Spleen (tissue), 11 donors: ENCODE measurements around the gene TENM4. TPM values are rescaled to one million over a fixed set of nuclear protein-coding genes. Genes with fewer than 3 reads are reported as not detected.

ENCODE experiments used
- DNase-seq: peaks from one replicate; pipeline ENCODE4 v3.0.0-alpha.2; 2020
- H3K27ac ChIP-seq, 8 donors: fragments of 200-600 bp; sonication (generic) in 7 of 8; 1 replicate in 4 of 8; 2 replicates in 4 of 8; pipeline versions ENCODE4 v1.5.0 to v1.8.0; 2016 to 2021; ENCODE audit warnings: inconsistent platforms in 4 of 8, mild to moderate bottlenecking in 4 of 8, moderate library complexity in 1 of 8
- H3K27me3 ChIP-seq, 7 donors: fragments of 200-600 bp; sonication (generic) in 6 of 7; replicated peaks in 1 of 7; 1 replicate in 4 of 7; 2 replicates in 3 of 7; pipeline versions ENCODE4 v1.5.0 to v1.8.0; 2016 to 2021; ENCODE audit warnings: inconsistent platforms in 3 of 7, mild to moderate bottlenecking in 1 of 7
- H3K36me3 ChIP-seq, 6 donors: fragments of 200-600 bp; sonication (generic) in 5 of 6; 1 replicate in 4 of 6; 2 replicates in 2 of 6; pipeline versions ENCODE4 v1.5.0 to v1.8.0; 2016 to 2021; ENCODE audit warnings: inconsistent platforms in 2 of 6
- H3K4me1 ChIP-seq, 6 donors: fragments of 200-600 bp; sonication (generic) in 5 of 6; 1 replicate in 3 of 6; 2 replicates in 3 of 6; pipeline versions ENCODE4 v1.5.0 to v1.8.0; 2016 to 2021; ENCODE audit warnings: inconsistent platforms in 3 of 6
- H3K4me3 ChIP-seq, 8 donors: fragments of 200-600 bp; sonication (generic) in 7 of 8; 1 replicate in 4 of 8; 2 replicates in 4 of 8; pipeline versions ENCODE4 v1.5.0 to v1.8.0; 2016 to 2021; ENCODE audit warnings: inconsistent platforms in 4 of 8, mild to moderate bottlenecking in 4 of 8, moderate library complexity in 2 of 8
- H3K9me3 ChIP-seq, 8 donors: fragments of 200-600 bp; sonication (generic) in 7 of 8; 1 replicate in 4 of 8; 2 replicates in 4 of 8; pipeline versions ENCODE4 v1.5.0 to v1.8.0; 2016 to 2021; ENCODE audit warnings: inconsistent platforms in 4 of 8
- POLR2A ChIP-seq, 3 donors: fragments of 450-650 bp; IDR thresholded peaks; one replicate each; pipeline ENCODE4 v1.5.1; 2017; ENCODE audit warnings: antibody characterized with exemption in 3 of 3, mild to moderate bottlenecking in 1 of 3
- POLR2AphosphoS5 ChIP-seq, 3 donors: sonication (generic); formaldehyde crosslinking; IDR thresholded peaks; one replicate each; pipeline ENCODE4 v1.5.1; 2017; ENCODE audit warnings: antibody characterized with exemption in 3 of 3
- WGBS, 5 donors: extraction: QIAGEN DNeasy Blood & Tissue Kit in 3 of 5; methylation state at CpG; one replicate each; pipeline versions ENCODE4 v1.1.5 to v1.1.7; 2013 to 2018; 5-methylcytosine and 5-hydroxymethylcytosine counted together
- intact Hi-C: fragments of 100-400 bp; cut with DNase I; formaldehyde crosslinking; loops from one replicate; pipeline ENCODE4 v1.15.0; 2023; ENCODE audit warnings: low total_unique reads
- polyA plus RNA-seq, 3 donors: library from polyadenylated mRNA; stranded (reverse); fragments of 200-250 nt; gene quantifications; one replicate each; pipeline ENCODE4 v1.2.1, GENCODE V29; 2013
- total RNA-seq, 7 donors: library from RNA; depleted of rRNA in 3 of 7; stranded (reverse); fragments of >200 nt in 3 of 7; fragmentation: NEBNext Ultra II Directional in 4 of 7; extraction: Animal tissue kit (Norgen Biotek cat#: 25700) in 4 of 7; gene quantifications; one replicate each; pipeline versions ENCODE4 v1.1.0 to v1.2.1, GENCODE V29; 2016 to 2021
- TF ChIP-seq, protein P1 (sequence below), 11 experiments: fragments of 200-600 bp in 7 of 11; fragments of 450-650 bp in 4 of 11; sonication (generic) in 4 of 11; IDR thresholded peaks in 8 of 11; conservative IDR thresholded peaks in 3 of 11; 1 replicate in 7 of 11; 2 replicates in 4 of 11; pipeline versions ENCODE4 v1.4.0 to v1.8.0; 2016 to 2021; ENCODE audit warnings: antibody characterized with exemption in 11 of 11, inconsistent platforms in 4 of 11, mild to moderate bottlenecking in 1 of 11
- donor health status: healthy with polysubstance abuse.
- donor health status: DM: no; HTN: no; CAD: no; lungs with moderate emphysema.
- donor health status: DM: no; HTN: no; CAD: no.
- donor health status: Bipolar disorder and iron deficiency.
- donor health status: healthy.
- donor health status: DM: no; HTN: no; CAD: no.
- donor health status: DM: yes; HTN: yes; CAD: no.

Gene TENM4
- total and polyA plus RNA-seq, 10 donors = 0.09 to 4.5 (median 1.2) TPM

DNA sequence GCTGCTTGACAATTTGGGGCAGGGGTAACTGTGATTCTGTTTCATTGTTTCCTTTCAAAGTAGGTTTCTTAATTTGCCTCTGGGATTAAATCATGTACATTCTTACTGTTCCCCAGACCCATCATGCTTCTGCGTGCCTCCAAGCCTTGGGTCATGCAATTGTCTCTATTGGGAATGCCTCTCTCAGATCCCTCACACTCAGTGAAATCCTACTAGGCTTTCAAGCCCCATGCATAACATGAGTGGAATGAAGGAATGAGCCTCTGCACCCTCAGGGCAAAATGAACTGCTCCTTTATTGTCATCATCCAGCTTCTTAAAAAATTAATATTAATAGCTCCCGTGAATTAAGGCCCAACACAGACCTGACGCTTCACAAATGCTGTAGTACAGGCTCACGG lies 381.7 kb downstream of the TENM4 start:
- TF ChIP-seq POLR2A (IDR thresholded peaks at IDR 0.05) = no peak
- TF ChIP-seq, protein P1, sequence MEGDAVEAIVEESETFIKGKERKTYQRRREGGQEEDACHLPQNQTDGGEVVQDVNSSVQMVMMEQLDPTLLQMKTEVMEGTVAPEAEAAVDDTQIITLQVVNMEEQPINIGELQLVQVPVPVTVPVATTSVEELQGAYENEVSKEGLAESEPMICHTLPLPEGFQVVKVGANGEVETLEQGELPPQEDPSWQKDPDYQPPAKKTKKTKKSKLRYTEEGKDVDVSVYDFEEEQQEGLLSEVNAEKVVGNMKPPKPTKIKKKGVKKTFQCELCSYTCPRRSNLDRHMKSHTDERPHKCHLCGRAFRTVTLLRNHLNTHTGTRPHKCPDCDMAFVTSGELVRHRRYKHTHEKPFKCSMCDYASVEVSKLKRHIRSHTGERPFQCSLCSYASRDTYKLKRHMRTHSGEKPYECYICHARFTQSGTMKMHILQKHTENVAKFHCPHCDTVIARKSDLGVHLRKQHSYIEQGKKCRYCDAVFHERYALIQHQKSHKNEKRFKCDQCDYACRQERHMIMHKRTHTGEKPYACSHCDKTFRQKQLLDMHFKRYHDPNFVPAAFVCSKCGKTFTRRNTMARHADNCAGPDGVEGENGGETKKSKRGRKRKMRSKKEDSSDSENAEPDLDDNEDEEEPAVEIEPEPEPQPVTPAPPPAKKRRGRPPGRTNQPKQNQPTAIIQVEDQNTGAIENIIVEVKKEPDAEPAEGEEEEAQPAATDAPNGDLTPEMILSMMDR (IDR thresholded peaks at IDR 0.05 in 8 of 11, conservative IDR thresholded peaks at IDR 0.05 in 3 of 11) = no peak
- no peak for TF ChIP-seq POLR2AphosphoS5 (IDR thresholded peaks at IDR 0.05)
- Histone ChIP-seq H3K36me3 (no peaks in the 10 kb centered on the region), H3K4me3 (no peak overlapping the region), H3K4me1 (no peaks in the 10 kb centered on the region), H3K9me3 (no peaks in the 10 kb centered on the region), H3K27me3 (peaks cover 0 to 19% (median 0%) of the 10 kb centered on the region in 7 donors), H3K27ac (no peak overlapping the region)
- no peak for DNase-seq
- intact Hi-C loops = no loop called here
- 89 to 96% (median 93%) methylated on average over 4 of the region's 4 CpGs for WGBS, 5 donors

DNA sequence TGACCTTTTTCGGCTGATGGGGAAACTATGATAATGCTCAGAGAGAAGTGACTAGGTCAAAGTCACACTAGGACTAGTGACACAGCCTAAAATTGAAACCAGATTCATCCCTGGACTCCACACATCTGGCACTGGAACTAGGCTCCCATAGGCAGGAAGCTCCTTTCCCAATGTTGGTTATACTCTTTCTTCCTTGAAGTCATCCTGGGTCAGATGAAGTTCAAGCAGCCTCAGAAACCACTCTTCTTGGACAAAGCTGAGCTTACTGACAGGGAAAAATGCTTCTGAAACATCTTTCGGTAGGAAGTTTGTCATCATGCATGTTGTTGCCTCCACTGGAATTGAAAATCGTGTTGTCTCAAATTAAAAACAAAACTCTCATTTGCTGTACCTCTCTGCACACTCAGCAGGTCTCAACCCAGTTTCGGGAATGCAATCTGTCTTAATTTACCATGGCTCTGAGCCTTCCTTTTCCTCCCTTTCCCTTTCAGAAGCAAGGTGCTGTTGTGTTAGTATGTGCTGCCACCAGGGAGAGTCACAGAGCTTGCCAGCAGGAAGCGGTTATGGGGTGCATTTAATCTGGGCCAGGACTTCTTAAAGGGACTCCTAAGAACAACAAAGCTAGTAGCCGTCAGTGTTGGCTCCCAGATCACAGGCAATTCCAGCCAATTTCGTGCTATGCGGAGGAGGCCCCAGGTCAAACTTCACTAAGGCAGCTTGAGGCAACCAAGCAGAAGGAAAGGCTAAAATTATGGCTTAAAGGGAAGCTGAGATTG lies 384.8 kb downstream of the TENM4 start:
- Histone ChIP-seq H3K36me3 (no peaks in the 10 kb centered on the region), H3K27me3 (peaks cover 0 to 21% (median 0%) of the 10 kb centered on the region in 7 donors), H3K4me1 (no peaks in the 10 kb centered on the region), H3K9me3 (no peaks in the 10 kb centered on the region), H3K27ac (no peak overlapping the region), H3K4me3 (no peak overlapping the region)
- TF ChIP-seq, protein P1 (IDR thresholded peaks at IDR 0.05 in 8 of 11, conservative IDR thresholded peaks at IDR 0.05 in 3 of 11) = no peak
- TF ChIP-seq POLR2A (IDR thresholded peaks at IDR 0.05) (no peak), POLR2AphosphoS5 (IDR thresholded peaks at IDR 0.05) (no peak)
- intact Hi-C loops = no loop called here
- no peak for DNase-seq
- WGBS, 5 donors = 66 to 72% (median 69%) methylated on average over 8 of the region's 8 CpGs

DNA sequence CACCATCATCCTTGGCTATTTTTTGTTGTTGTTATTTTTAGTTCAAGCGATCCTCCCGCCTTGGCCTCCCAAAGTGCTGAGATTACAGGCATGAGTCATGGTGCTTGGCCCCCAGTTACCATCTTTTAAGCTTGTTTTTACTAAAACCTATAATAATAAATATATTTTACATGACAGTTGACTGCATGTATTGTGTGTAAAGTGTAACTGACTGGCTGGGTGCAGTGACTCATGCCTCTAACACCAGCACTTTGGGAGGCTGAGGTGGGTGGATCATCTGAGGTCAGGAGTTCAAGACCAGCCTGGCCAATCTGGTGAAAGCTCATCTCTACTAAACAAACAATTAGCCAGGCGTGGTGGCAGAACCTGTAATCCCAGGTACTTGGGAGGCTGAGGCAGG lies 386.2 kb downstream of the TENM4 start:
- intact Hi-C loops = no loop called here
- 84 to 94% (median 90%) methylated on average over 3 of the region's 3 CpGs for WGBS, 5 donors

DNA sequence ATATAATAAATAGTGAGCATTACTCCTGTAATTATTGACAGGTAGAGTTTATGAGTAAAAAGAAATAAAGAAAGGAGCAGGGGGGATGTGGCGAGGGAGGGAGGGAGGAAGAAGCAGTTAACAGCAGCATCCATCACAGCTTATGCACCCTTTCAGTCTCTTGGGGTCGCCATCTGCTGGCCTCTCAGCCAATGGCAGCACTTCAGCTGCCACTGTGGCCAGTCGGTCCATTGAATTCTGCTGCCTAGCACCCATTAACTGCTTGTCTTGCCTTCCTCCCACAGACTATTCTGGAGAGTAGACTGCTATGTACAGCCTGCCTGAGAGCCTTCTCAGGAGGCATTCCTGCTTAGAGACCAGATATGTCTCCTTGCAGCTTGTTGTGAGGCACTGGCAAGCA lies 388.3 kb downstream of the TENM4 start:
- Histone ChIP-seq H3K27me3 (peaks cover 0 to 31% (median 0%) of the 10 kb centered on the region in 7 donors), H3K36me3 (no peaks in the 10 kb centered on the region), H3K4me3 (no peak overlapping the region), H3K27ac (no peak overlapping the region), H3K4me1 (no peaks in the 10 kb centered on the region), H3K9me3 (no peaks in the 10 kb centered on the region)
- WGBS, 5 donors = 24 to 45% (median 36%) methylated on average over 3 of the region's 3 CpGs
- no peak for DNase-seq
- intact Hi-C loops = no loop called here
- TF ChIP-seq, protein P1 (IDR thresholded peaks at IDR 0.05 in 8 of 11, conservative IDR thresholded peaks at IDR 0.05 in 3 of 11) = peak in 1 of 11 experiments; percentile 20
- no peak for TF ChIP-seq POLR2A (IDR thresholded peaks at IDR 0.05)

More for the DNA sequence above, 386.2 kb downstream of the TENM4 start:
- no peak for TF ChIP-seq POLR2AphosphoS5 (IDR thresholded peaks at IDR 0.05)
- TF ChIP-seq, protein P1 (IDR thresholded peaks at IDR 0.05 in 8 of 11, conservative IDR thresholded peaks at IDR 0.05 in 3 of 11) = no peak
- H3K27me3 ChIP-seq = peaks cover 0 to 27% (median 0%) of the 10 kb centered on the region in 7 donors
- H3K36me3 ChIP-seq = no peaks in the 10 kb centered on the region
- no peaks in the 10 kb centered on the region for H3K9me3 ChIP-seq
- H3K27ac ChIP-seq = no peak overlapping the region
- H3K4me1 ChIP-seq = no peaks in the 10 kb centered on the region
- no peak overlapping the region for H3K4me3 ChIP-seq
- no peak for DNase-seq
